Measurements from ENCODE around the gene CWF19L2.

Gene CWF19L2

DNA sequence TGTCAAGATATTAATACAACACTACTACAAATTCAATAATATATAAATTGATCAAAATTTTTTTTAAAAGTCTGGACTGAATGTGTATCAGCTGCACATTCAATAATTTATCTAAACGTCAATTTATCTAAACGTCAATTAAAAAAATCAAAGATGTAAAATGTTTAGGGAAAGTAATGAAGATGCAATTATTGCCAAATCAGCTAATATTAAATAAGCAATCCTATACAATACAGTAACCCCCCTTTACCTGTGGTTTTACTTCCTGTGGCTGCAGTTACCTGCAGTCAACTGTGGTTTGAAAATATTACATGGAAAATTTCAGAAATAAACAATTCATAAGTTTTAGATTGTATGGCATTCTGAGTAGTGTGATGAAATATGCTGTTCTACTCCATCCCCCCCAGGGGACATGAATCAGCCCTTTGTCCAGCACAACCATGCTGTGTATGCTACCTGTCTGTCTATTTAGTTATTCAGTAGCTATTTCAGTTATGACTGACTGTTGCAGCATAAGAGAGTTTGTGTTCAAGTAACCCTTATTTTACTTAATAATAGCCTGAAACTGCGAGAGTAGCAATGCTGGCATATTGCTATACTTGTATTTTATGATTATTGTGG lies 72.2 kb downstream of the CWF19L2 start:
- ChIA-PET POLR2A (ENCODE audit: low non-redundant PET) (no interaction called here), CTCF (interaction anchor here (0.7 kb wide), 1 partner anchor 1016 kb away, joined by 3 read pairs; no protein-coding TSS in a partner anchor)
- DNase-seq (ENCODE audit: low spot score): peak; percentile 77
- TF ChIP-seq, protein P1, sequence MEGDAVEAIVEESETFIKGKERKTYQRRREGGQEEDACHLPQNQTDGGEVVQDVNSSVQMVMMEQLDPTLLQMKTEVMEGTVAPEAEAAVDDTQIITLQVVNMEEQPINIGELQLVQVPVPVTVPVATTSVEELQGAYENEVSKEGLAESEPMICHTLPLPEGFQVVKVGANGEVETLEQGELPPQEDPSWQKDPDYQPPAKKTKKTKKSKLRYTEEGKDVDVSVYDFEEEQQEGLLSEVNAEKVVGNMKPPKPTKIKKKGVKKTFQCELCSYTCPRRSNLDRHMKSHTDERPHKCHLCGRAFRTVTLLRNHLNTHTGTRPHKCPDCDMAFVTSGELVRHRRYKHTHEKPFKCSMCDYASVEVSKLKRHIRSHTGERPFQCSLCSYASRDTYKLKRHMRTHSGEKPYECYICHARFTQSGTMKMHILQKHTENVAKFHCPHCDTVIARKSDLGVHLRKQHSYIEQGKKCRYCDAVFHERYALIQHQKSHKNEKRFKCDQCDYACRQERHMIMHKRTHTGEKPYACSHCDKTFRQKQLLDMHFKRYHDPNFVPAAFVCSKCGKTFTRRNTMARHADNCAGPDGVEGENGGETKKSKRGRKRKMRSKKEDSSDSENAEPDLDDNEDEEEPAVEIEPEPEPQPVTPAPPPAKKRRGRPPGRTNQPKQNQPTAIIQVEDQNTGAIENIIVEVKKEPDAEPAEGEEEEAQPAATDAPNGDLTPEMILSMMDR (conservative IDR thresholded peaks at IDR 0.05; ENCODE audit: low read depth): no peak
- H3K27ac ChIP-seq: no peak overlapping the region

DNA sequence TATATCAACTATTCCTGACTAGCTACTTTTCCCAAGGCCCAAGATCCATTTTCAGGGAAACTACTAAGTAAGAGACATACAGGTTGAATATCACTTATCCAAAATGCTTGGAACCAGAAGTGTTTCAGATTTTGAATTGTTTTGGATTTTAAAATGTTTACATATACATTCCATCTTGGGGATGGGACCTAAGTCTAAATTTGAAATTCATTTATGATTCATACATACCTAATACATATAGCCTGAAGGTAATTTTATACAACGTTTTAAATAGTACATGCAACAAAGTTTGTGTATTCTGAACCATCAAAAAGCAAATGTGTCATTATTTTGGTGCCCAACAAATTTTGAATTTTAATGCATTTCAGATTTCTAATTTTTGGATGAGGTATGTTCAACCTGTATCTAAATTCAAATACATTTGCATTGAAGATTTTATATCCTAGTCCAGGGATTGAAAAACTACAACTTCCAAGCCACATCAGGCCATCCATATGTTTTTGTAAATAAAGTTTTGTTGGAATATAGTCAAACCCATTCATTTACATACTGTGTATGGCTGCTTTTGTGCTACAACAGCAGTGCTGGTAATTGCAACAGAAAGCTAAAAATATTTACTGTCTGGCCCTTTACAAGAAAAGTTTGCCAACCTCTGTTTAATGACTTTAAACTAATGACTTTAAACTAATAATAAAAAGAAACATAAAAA lies 73.3 kb downstream of the CWF19L2 start:
- peak; percentile 9 for DNase-seq (ENCODE audit: low spot score)
- ChIA-PET CTCF (interaction anchor here (0.6 to 0.7 kb wide), 2 partner anchors 229 to 1014 kb away, joined by 3 read pairs; no protein-coding TSS in a partner anchor), POLR2A (ENCODE audit: low non-redundant PET) (no interaction called here)
- TF ChIP-seq, protein P1 (conservative IDR thresholded peaks at IDR 0.05; ENCODE audit: low read depth): no peak
- H3K27ac ChIP-seq: no peak overlapping the region

DNA sequence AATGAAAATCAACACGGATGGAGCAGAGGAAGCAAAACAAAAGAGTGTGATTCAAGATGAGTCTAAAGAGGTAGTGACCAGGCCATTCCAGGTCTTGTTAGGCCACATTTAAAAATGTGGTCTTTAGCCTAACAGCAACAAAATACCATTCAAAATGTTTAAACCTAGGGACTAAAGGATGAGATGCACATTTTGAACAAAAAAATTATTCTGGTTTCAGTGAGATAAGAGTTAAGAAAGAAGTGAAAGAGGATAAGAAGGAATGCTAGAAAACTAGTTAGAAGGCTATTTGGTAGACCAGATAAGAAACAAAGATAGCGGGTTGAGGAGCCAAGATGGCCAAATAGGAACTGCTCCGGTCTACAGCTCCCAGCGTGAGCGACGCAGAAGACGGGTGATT lies 85.2 kb downstream of the CWF19L2 start:
- CTCF ChIA-PET: no interaction called here
- DNase-seq (ENCODE audit: low spot score): no peak
- TF ChIP-seq, protein P1 (conservative IDR thresholded peaks at IDR 0.05; ENCODE audit: low read depth): no peak
- H3K27ac ChIP-seq: no peak overlapping the region
- POLR2A ChIA-PET (ENCODE audit: low non-redundant PET): no interaction called here

DNA sequence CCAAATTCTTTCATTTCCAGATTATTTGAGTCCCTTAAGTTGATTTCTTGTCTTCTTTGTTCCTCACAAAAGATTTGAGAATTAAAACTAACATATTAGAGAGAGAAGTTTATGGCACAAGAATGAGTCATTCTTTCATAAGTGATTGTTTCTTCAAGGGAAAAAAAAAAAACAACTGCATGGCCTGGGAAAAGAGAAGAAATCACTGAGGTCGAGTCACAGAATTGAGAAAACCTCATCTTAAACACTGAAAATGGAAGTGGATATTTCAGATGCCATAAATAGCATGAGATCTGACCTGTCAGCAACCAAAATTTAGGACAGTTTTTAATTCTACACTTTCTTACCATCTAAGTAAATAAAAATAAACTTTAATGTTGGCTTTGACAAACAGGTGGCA lies 87.2 kb downstream of the CWF19L2 start:
- TF ChIP-seq, protein P1 (conservative IDR thresholded peaks at IDR 0.05; ENCODE audit: low read depth): no peak
- ChIA-PET CTCF (no interaction called here), POLR2A (ENCODE audit: low non-redundant PET) (no interaction called here)
- H3K27ac ChIP-seq: no peak overlapping the region
- DNase-seq (ENCODE audit: low spot score): peak; percentile 19

GRCh38 chr11:107359701-107360100 lies 97.9 kb downstream of the CWF19L2 start:
- ChIA-PET CTCF (no interaction called here), POLR2A (ENCODE audit: low non-redundant PET) (no interaction called here)
- TF ChIP-seq, protein P1 (conservative IDR thresholded peaks at IDR 0.05; ENCODE audit: low read depth): no peak
- no peak overlapping the region for H3K27ac ChIP-seq
- no peak for DNase-seq (ENCODE audit: low spot score)

DNA sequence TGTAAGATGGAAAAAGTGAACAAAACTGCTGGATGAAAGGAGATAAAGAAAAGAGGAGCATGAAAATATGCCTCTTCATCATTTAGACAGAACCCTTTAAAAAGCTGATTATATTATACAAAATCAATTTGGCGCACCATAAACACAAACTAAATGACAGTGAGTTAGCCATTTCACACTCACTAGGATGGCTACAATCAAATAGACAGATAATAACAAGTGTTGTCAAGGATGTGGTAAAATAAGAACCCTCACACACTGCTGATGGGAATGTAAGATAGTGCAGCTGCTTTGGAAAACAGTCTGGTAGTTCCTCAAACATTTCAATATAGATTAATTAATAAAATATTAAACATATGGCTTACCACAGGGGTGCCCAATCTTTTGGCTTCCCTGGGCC lies 99.7 kb downstream of the CWF19L2 start:
- no peak overlapping the region for H3K27ac ChIP-seq
- ChIA-PET CTCF (no interaction called here), POLR2A (ENCODE audit: low non-redundant PET) (no interaction called here)
- no peak for DNase-seq (ENCODE audit: low spot score)
- TF ChIP-seq, protein P1 (conservative IDR thresholded peaks at IDR 0.05; ENCODE audit: low read depth): no peak

Measured in RWPE1 (cell line).